ENCODE data around the gene ANAPC7. TPM values are rescaled to one million over a fixed set of nuclear protein-coding genes. Genes with fewer than 3 reads are reported as not detected.

ANAPC7 gene
- total and polyA plus RNA-seq, 9 of the 15 experiments (the other 6 are each of a cell fraction or from before 2014, with no cell fraction given) = 46.7 to 158 (median 109) TPM

- TF ChIP-seq, protein P1, sequence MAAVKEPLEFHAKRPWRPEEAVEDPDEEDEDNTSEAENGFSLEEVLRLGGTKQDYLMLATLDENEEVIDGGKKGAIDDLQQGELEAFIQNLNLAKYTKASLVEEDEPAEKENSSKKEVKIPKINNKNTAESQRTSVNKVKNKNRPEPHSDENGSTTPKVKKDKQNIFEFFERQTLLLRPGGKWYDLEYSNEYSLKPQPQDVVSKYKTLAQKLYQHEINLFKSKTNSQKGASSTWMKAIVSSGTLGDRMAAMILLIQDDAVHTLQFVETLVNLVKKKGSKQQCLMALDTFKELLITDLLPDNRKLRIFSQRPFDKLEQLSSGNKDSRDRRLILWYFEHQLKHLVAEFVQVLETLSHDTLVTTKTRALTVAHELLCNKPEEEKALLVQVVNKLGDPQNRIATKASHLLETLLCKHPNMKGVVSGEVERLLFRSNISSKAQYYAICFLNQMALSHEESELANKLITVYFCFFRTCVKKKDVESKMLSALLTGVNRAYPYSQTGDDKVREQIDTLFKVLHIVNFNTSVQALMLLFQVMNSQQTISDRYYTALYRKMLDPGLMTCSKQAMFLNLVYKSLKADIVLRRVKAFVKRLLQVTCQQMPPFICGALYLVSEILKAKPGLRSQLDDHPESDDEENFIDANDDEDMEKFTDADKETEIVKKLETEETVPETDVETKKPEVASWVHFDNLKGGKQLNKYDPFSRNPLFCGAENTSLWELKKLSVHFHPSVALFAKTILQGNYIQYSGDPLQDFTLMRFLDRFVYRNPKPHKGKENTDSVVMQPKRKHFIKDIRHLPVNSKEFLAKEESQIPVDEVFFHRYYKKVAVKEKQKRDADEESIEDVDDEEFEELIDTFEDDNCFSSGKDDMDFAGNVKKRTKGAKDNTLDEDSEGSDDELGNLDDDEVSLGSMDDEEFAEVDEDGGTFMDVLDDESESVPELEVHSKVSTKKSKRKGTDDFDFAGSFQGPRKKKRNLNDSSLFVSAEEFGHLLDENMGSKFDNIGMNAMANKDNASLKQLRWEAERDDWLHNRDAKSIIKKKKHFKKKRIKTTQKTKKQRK (IDR thresholded peaks at IDR 0.05; ENCODE audit: borderline replicate concordance, low read depth, low read length) = no peak
- TF ChIP-seq, protein P2, sequence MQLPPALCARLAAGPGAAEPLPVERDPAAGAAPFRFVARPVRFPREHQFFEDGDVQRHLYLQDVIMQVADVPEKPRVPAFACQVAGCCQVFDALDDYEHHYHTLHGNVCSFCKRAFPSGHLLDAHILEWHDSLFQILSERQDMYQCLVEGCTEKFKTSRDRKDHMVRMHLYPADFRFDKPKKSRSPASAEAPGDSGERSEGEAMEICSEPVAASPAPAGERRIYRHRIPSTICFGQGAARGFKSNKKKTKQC (CRISPR knock-in tag; IDR thresholded peaks at IDR 0.05) = peak; percentile 95
- TF ChIP-seq POLR2G (IDR thresholded peaks at IDR 0.05; ENCODE audit: low read depth, low read length) (peak; percentile 97), FIP1L1 (IDR thresholded peaks at IDR 0.05; ENCODE audit: low read depth, low read length, poor library complexity, severe bottlenecking) (peak; percentile 66), NFRKB (IDR thresholded peaks at IDR 0.05; ENCODE audit: low read depth) (peak; percentile 96), TBP (optimal IDR thresholded peaks at IDR 0.05; ENCODE audit: low read depth, low read length) (peak; percentile 71), CXXC5 (CRISPR knock-in tag; IDR thresholded peaks at IDR 0.05) (peak; percentile 53), CHCHD3 (CRISPR knock-in tag; IDR thresholded peaks at IDR 0.05) (0 out of 2 replicates have a peak, but pooled peaks have one; percentile 0), TCF7 (IDR thresholded peaks at IDR 0.05; ENCODE audit: borderline replicate concordance) (peak; percentile 38; the same call in 1 of the 2 replicates), GABPA (tag; conservative IDR thresholded peaks at IDR 0.05; ENCODE audit: low read depth) (peak; percentile 57), RB1 (IDR thresholded peaks at IDR 0.05; ENCODE audit: low read depth) (peak; percentile 46; the same call in 1 of the 2 replicates), MTA3 (IDR thresholded peaks at IDR 0.05; ENCODE audit: borderline replicate concordance) (0 out of 2 replicates have a peak, but pooled peaks have one; percentile 58), SMC3 (conservative IDR thresholded peaks at IDR 0.05; ENCODE audit: insufficient read depth, low read depth, low read length) (no peak)
- TF ChIP-seq, protein P3, sequence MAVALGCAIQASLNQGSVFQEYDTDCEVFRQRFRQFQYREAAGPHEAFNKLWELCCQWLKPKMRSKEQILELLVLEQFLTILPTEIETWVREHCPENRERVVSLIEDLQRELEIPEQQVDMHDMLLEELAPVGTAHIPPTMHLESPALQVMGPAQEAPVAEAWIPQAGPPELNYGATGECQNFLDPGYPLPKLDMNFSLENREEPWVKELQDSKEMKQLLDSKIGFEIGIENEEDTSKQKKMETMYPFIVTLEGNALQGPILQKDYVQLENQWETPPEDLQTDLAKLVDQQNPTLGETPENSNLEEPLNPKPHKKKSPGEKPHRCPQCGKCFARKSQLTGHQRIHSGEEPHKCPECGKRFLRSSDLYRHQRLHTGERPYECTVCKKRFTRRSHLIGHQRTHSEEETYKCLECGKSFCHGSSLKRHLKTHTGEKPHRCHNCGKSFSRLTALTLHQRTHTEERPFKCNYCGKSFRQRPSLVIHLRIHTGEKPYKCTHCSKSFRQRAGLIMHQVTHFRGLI (CRISPR knock-in tag; IDR thresholded peaks at IDR 0.05) = 0 out of 2 replicates have a peak, but pooled peaks have one; percentile 66
Observed at GRCh38 chr12:110403146-110403975, at the start of gene ANAPC7 (continued).
